GM18907 (cell line): ENCODE measurements around the gene DDX10.
A peak's percentile ranks its signal among the peaks of the same experiment; 100 is the strongest.
"Not testable (repeated sequence)": the region's sequence is repeated elsewhere in the genome, so short reads cannot be mapped to it uniquely, and the experiment has no call there.

Source experiments
- ATAC-seq: cut with Tn5 transposase; IDR thresholded peaks from one replicate; pipeline ENCODE4 v1.9.1; 2021; ENCODE audit warnings: mild to moderate bottlenecking, moderate library complexity; ENCODE audit not compliant: unreplicated experiment

The DDX10 gene

DNA sequence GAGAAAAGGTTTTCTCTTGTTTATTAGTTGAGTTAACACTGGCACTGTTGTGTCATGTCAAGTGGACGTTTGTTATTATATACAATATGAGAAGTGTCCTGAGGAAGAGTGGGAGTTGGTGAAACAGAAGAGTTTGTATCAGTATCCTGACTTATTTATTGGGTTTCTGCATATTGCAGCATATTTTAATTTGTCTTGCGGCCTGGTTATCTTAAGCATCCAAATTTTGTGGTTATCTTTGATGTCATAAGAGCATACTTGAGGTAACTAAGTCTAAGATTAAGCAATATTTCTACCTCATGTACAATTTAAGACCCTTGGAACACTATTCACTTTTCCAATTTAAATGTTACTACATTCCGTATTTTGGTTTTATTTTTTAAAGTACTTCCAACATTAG, 103.5 kb downstream of the DDX10 start:
- ATAC-seq, result no peak

DNA sequence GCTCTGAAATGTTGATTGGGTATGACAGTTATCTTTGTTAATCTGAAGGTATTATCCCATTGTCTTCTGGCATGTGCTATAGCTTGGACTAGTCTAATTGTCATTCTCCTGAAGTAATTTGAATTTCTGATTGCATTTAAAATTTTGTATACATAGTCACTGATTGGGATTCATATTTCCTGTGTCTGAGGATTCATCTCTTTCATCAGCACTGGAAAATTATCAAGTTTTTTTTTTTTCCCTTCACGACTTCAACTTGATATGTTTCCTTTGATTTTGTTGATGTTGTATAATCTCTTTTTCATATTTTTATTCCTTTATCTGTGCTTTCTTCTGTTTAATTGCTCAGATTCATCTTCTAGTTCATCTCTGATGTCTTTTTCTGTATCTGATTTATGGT, 104.1 kb downstream of the DDX10 start:
- ATAC-seq, result no peak

DNA sequence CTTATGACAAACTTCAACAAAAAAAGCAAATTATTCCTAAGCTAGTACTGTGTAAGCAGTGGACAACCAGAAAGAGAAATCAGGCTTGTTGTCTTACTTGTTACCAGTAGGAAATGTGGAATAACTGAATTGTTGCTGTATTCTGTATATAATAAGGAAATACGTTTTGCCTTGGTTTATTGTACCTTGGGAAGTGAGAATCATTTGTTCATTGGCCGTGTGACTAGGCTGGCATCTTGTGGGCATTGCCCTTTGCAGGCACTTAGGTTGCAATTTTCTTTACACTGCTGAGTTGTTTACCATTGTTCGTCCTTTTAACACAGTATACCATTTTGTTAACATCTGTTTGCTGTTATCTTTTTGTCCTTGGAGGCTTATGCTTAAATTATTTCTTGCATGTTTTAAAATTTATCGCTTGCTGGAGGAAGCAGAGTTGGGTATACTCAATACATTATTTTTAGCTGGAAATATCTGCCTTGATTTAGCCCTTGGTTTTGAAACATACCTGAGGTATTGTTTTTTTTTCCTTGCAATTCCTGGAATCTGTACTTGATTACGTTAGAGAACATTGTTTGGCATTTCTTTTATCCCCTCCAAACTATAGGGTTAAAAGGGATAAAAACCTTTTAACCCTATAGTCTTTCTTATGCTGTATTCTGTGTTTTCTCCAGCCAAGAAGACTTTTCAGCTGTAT, 109.3 kb downstream of the DDX10 start:
- ATAC-seq, result no peak

DNA sequence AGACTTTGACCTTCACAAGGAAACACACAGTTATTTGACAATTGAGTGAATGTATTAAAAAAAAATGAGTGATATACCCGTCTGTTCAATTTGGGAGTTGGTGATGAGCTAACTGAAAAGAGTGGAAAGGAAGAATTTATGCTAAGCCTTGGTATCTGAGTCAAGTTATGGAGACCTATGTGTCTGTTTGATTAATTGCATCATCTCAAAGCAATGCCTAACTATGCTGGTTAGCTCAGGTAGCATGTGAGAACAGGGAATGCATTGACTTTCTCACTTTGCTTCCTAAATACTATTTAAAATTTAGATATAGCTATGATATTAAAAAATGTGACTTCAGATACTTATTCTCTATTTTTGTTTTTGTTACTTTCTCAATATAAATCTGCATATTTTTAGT, 110.5 kb downstream of the DDX10 start:
- no peak for ATAC-seq

DNA sequence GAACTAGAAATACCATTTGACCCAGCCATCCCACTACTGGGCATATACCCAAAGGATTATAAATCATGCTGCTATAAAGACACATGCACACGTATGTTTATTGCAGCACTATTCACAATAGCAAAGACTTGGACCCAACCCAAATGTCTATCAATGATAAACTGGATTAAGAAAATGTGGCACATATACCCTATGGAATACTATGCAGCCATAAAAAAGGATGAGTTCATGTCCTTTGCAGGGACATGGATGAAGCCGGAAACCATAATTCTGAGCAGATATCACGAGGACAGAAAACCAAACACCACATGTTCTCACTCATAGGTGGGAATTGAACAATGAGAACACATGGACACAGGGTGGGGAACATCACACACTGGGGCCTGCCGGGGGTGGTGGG, 114.3 kb downstream of the DDX10 start:
- ATAC-seq, result not testable (repeated sequence)

DNA sequence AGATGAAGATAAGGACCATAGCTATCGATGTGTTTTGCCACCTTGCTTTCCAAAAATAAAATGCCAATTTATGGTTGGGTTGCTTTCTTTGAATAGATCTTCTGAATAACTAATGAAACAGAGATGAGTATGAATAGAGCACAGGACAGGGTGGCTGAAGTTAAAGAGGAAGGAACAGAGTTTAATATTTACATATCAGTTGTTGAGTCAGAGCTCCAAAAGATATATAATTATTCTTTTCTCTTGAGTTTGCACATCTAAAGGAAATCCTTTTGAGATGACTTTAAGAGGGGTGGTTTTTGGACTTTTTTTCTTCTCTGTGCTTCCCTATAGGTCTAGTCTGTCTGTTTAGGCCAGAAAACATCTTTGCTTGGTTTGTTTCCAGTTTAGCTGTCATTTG, 115.2 kb downstream of the DDX10 start:
- no peak for ATAC-seq

DNA sequence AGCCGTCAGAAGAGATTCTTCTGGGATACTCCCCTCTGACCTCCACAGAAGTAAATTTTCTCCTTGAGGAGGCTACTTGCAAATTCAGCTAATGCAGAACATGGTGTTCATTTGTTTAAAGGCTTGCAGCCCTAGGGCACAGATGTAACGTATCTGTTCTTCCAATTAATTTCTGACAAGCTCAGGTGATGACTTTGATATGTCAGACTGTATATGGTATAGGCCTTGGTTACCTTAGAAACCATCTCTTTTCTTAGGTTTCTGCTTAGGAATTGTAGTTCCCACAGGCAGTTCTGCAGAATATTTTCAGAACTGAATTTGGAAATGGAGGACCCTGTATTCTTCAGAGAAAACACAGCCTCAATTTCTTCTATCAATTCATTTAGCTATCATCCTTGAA, 117.1 kb downstream of the DDX10 start:
- ATAC-seq, result no peak

DNA sequence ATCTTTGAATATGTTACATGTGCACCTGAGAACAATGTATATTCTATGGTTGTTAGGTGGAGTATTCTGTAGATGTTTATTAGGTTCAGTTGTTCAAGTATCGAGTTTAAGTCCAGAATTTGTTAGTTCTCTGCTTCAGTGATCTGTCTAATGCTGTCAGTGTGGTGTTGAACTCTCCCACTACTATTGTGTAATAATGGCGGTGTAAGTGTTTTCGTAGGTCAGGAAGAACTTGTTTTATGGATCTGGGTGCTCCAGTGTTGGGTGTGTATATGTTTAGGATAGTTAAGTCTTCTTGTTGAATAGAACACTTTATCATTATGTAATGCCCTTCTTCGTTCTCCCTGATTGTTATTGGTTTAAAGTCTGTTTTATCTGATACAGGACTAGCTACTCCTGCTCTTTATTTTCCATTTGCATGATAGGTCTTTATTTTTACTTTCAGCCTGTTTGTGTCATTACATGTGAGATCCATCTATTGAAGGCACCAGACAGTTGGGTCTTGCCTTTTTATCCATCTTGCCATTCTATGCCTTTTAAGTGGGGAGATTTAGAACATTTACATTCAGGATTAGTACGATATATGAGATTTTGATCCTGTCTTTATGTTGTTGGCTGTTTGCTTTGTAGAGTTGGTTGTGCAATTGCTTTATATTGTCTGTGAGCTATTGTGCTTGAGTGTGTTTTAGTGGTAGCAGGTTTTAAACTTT, 121.6 kb downstream of the DDX10 start:
- no peak for ATAC-seq

DNA sequence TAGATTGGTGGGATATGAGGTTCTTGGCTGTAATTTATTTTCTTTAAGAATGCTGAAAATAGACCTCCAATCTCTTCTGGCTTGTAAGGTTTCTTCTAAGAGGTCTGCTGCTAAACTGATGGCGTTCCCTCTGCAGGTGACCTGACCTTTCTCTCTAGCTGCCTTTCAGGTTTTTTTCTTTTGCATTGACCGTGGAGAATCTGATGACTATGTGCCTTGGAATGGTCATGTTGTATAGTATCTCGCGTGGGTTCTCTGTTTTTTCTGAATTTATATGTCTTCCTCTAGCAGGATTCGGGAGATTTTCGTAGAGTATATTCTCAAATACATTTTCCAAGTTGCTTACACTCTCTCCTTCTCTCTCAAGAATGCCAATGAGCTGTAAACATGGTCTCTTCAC, 122.2 kb downstream of the DDX10 start:
- no peak for ATAC-seq

DNA sequence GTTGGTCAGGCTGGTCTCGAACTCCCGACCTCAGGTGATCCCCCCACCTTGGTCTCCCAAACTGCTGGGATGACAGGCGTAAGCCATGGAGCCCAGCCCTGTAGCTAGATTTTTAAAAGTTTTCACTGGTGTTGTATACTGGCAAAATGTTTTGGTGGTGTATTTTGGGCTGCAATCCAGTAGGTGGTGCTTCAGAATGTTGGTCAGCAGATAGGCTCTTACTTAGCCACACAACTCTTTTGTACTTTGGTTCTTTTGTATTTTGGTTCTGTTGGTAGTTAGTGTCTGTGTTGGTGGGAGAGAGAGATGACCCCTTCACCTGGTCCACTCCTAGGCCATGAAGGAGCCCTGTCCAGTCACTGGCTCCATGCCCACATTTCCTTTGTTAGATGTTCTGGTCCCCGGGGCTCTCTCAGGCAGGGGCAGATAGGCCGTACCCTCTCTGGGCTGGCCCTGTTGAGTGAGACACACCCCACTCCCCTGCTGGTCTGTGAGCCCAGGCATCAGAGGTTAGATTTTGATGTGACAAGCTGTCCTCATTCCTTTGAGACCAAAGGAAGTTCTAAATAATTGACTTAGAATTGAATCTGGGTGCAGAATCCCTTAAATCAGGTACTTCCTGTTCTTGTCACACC, 123.8 kb downstream of the DDX10 start:
- peak; percentile 50 for ATAC-seq

DNA sequence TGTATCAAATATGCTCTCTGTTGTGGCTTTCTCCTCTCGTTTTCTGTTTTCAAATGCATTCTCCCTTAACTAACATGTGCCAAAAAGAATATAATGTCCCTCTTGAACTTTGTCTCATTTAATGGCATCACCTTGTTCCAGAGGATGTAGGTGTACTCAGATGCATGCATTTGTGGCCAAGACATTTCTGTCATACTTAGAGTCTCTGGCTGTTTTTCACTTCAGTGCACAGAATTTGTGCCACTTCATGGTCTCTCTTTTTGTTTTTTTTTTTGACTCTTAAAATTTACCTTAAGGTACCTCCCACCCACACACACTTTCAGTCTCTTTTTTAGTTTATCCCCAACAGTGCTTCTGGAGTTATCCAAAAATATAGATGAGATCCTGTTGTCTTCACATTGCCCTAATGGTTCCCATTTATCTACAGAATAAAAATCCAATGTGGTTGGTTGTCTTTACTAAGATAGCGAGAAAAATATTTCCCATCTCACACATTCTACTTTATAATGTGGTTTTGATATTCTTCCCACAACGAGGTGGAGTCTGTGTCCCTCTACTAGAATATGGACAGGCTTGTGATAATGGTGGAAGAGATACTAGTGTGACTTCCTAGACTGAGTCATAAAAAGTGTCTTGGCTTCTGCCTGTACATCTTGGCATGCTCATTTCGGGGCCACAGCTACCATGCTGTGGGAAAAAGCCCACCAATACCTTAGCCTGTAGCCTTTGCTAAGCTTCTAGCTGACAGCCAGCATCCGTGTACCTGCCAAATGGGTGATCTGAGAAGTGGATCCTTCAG, 125.8 kb downstream of the DDX10 start:
- ATAC-seq, result peak; percentile 51

DNA sequence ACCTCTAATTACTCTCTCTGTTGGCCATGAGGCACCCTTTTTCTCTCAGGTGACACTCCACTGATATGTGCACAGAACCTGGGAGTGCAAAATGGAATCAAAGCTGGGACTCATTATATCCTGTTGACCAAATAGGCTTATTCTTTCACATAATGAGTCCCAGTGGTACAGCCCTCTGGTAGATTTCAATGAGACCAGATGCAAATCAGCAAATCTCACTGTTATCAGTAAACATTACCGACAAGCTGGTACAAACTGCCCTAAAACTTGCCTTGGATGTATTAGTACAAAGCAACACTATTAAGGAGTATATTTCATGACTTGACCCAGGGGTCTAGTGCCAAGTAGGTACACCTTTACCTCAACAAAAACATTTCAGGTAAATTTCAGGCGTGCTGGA, 128.3 kb downstream of the DDX10 start:
- no peak for ATAC-seq

DNA sequence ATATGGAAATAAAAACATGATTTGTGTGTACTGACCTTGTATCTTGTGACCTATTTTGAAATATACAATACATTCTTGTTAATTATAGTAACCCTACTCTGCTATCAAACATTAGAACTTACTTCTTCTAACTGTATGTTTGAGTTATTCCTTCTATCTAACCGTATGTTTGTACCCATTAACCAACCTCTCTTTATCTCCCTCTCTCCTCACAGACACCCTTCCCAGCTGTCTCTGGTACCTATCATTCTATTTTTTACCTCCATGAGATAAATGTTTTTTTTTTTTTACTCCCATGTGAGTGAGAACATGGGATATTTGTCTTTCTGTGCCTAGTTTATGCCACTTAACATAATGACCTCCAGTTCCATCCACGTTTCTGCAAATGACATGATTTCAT, 128.7 kb downstream of the DDX10 start:
- ATAC-seq, result no peak

DNA sequence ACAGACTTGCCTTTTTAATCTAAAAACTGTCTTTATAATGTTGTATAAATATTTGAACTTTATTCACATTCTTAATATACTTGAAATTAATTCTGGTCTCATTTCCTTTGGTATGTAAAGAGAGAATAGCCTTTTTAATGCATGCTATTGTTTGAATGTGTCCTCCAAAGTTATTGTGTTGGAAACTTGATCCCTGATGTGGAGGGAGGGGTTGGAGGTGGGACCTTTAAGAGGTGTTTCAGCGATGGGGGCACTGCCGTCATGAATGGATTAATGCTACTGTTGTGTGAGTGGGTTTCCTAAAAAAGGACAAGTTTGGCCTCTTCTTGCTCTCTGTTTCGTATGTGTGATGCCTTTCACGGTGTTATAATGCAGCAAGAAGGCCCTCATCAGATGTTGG, 131.7 kb downstream of the DDX10 start:
- ATAC-seq, result no peak

DNA sequence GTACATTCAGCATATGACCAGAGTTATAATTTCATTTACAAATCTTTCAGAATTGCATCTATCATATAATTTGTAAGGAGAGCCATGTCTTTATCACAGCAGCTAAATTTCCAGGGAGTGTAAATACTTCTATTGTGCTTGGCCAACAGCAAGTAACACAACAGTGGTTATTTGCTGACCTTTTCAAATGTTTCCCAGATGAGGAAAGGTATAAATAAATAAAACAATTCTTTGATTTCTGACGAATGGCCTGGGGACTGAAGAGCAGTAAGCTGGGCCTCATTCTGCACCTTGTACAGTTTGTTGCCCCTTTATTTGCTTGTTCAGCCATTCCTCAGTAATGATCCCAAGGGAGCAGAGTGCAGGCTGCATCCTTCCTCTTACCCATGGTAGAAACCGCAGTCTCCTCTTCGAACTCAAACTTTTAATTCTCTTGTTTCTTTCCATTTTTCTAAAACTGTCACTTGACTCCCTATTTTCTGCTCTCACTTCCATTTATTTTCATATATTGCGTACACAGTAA, 132.8 kb downstream of the DDX10 start:
- no peak for ATAC-seq

DNA sequence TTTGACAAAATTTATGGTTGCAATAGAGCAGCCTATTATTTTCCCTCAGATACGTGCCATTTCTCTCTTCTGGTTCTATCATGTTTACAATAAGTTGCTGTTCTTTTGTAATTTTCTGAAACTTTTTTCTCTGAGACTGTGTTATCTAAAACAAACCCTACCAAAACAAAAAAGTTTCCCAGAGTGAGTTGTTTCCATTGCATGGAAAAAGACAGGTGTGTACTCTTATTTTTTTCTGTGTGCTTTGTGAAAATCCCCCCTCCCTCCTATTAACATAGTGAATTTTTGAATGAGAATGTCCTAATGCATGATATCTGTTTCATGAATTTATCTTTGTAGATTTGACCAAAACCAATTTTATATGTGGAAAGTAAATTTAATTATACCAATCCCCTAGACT, 137.6 kb downstream of the DDX10 start:
- no peak for ATAC-seq

DNA sequence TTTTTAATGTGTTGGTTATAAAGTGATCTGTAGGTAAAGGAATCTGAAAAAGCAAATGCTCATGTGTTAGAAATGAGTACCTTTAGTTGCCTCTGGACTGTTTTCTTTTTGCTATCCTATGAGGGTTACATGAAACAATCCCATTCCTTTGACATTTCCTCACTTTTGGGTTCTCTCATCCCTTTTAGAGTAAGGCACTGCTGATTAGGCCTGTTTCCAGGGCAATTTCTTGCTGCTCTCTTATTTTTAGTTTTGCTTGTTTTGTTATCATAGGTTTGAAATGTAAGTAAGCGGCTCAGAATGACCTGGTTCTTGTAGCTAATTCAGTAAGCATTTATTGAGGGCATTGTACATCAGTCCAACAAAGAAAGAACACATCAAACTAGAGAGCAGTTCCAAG, 138.9 kb downstream of the DDX10 start:
- no peak for ATAC-seq

DNA sequence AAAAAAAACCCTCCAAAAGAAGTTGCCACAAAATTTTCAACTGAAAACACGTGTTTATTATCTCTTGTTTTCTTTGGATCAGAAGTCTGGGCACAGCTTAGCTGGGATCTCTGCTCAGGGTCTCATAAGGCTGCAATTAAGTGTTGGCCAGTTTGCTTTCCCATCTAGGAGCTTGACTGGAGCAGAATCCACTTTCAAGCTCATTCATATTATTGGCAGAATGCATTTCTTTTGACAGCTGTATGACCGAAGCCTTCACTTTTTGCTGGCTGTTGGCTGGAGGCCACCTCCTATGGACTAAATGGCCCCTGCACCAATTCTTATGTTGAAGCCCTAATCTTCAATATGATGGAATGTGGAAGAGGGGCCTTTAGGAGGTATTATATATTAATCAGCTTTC, 139.6 kb downstream of the DDX10 start:
- ATAC-seq, result no peak

DNA sequence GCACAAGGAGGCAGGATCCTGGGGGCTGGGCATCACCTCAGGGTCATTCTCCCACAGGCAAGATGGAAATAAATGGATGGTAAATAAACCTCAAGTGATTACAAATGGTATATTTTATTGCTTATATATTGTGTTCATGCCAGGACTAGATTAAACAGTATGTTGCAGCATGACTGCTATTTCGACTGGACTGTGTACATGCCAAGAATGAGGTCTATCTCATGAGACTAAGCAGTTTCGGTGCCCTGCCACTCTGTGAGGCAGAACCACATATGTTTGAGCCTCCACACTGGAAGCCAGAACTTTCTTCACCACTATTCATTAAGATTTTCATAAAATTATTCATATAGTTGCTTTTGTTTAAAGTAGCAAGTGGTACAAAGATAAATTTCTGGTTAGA, 140.2 kb downstream of the DDX10 start:
- ATAC-seq, result no peak

DNA sequence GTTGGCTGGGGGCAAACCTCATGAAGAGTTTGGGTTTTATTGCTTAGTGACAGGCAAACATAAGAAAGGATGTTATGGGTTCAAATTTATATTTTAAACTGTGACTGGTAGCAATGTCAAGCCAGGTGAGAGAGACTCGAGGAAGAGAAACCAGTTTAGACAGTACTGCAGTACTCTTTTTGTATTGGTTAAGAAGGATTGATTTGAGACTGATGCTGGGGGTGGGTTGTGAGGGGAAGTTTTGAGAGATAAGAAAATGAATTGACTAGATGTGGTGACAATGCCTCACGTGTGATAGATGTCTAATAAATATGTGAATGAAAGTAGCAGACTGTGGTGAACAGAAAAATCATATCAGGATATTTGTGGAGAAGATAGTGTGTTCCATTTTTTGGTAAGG, 142.4 kb downstream of the DDX10 start:
- no peak for ATAC-seq

DNA sequence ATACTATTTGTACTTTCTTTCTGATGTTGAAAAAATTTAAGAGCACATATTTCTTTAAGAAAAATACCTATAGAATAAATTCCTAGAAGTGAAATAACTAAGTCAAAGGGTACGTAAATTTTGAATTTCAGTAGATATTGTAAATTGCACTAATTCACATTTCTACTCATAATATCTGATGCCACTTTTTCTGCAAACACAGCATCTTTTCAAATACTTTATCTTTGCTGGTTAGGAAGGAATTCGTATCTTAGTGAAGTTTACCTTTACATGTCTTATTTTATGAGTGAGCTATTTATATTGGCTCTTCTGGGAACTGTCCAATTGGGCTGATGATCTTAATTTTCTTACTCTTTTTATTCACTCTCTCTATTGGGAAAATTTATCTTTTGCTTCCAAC, 148.2 kb downstream of the DDX10 start:
- no peak for ATAC-seq
